Hepatocyte (in vitro differentiated cells): ENCODE measurements around the gene KPNA4. TPM values are rescaled to one million over a fixed set of nuclear protein-coding genes. Genes with fewer than 3 reads are reported as not detected.

ENCODE experiments used
- DNase-seq: peaks from one replicate; pipeline ENCODE4 v3.0.0-alpha.2; 2016; ENCODE audit warnings: low spot score
- H2AFZ ChIP-seq: fragments of 200-600 bp; sonication (generic); 2 replicates; pipeline ENCODE4 v1.6.0; 2016; ENCODE audit warnings: antibody characterized with exemption, mild to moderate bottlenecking
- H3K27ac ChIP-seq: fragments of 200-600 bp; sonication (generic); 2 replicates; pipeline ENCODE4 v1.5.1; 2016; ENCODE audit warnings: mild to moderate bottlenecking
- H3K27me3 ChIP-seq: fragments of 200-600 bp; sonication (generic); 2 replicates; pipeline ENCODE4 v1.6.1; 2016
- H3K36me3 ChIP-seq: fragments of 200-600 bp; sonication (generic); replicated peaks from 2 replicates; pipeline ENCODE4 v1.5.1; 2016; ENCODE audit warnings: low read depth; ENCODE audit not compliant: insufficient read depth
- H3K4me1 ChIP-seq: fragments of 200-600 bp; sonication (generic); 2 replicates; pipeline ENCODE4 v1.5.1; 2016; ENCODE audit warnings: mild to moderate bottlenecking, moderate library complexity; ENCODE audit not compliant: insufficient read depth
- H3K4me2 ChIP-seq: fragments of 200-600 bp; sonication (generic); 2 replicates; pipeline ENCODE4 v1.6.0; 2016
- H3K4me3 ChIP-seq: fragments of 200-600 bp; sonication (generic); 2 replicates; pipeline ENCODE4 v1.5.1; 2016; ENCODE audit warnings: mild to moderate bottlenecking
- H3K79me2 ChIP-seq: fragments of 200-600 bp; sonication (generic); 2 replicates; pipeline ENCODE4 v1.6.0; 2017; ENCODE audit warnings: mild to moderate bottlenecking
- H3K9me2 ChIP-seq: fragments of 200-600 bp; sonication (generic); replicated peaks from 2 replicates; pipeline ENCODE4 v1.6.0; 2017; ENCODE audit warnings: mild to moderate bottlenecking; ENCODE audit not compliant: insufficient read depth
- H3K9me3 ChIP-seq: fragments of 200-600 bp; sonication (generic); 2 replicates; pipeline ENCODE4 v1.5.1; 2016; ENCODE audit warnings: low read depth, mild to moderate bottlenecking
- H4K20me1 ChIP-seq: fragments of 200-600 bp; sonication (generic); 2 replicates; pipeline ENCODE4 v1.6.0; 2016; ENCODE audit warnings: mild to moderate bottlenecking; ENCODE audit not compliant: insufficient read depth, poor library complexity, severe bottlenecking
- EZH2 ChIP-seq: fragments of 200-600 bp; sonication (generic); IDR thresholded peaks from 2 replicates; pipeline ENCODE4 v1.6.1; 2016; ENCODE audit warnings: antibody characterized with exemption, mild to moderate bottlenecking, borderline replicate concordance
- EZH2phosphoT487 ChIP-seq: fragments of 200-600 bp; sonication (generic); IDR thresholded peaks from one replicate; pipeline ENCODE4 v1.6.1; 2018; ENCODE audit warnings: antibody characterized with exemption, mild to moderate bottlenecking, low read depth, moderate library complexity; ENCODE audit not compliant: unreplicated experiment, severe bottlenecking
- WGBS: methylation state at CpG from one replicate; pipeline ENCODE4 v1.1.6; 2016; ENCODE audit warnings: low lambda C conversion rate; ENCODE audit errors: missing lambda C conversion rate; 5-methylcytosine and 5-hydroxymethylcytosine counted together
- polyA plus RNA-seq: library from polyadenylated mRNA; unstranded; fragments of >200 nt; fragmentation: Nextera tagmentation; extraction: Ambion mirVana; gene quantifications from 2 replicates; pipeline ENCODE4 v1.2.1, GENCODE V29; 2016
- total RNA-seq: library from RNA; depleted of rRNA; stranded (reverse); fragments of >200 nt; gene quantifications from 2 replicates; pipeline ENCODE4 v1.2.3, GENCODE V29; 2014
- TF ChIP-seq, protein P1 (sequence below): fragments of 200-600 bp; sonication (generic); IDR thresholded peaks from 2 replicates; pipeline ENCODE4 v1.5.1; 2016; ENCODE audit warnings: antibody characterized with exemption, mild to moderate bottlenecking; ENCODE audit not compliant: poor library complexity

KPNA4 gene
- total and polyA plus RNA-seq, 2 experiments from 2014 or later: 13.0 to 26.6 TPM

DNA sequence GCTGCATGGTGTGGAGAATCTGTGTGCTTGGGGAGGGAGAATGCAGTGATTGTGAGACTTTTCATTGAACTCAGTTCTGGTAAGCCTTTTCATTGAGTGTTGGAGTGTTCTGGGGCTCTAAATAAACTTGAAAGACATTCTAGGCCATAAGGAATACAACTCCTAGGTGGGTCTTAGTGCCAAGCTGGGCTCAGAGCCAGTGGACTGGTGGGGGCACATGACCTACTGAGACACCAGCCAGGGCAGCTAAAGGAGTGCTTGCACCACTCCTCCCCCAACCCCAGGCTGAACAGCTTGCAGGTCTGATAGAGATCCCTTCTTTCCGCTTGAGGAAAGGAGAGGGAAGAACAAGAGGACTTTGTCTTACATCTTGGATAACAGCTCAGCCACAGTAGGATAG lies 21.7 kb upstream of the KPNA4 start:
- Histone ChIP-seq H3K9me3 (no peaks in the 10 kb centered on the region), H3K27me3 (no peaks in the 10 kb centered on the region), H3K4me1 (no peaks in the 10 kb centered on the region), H3K9me2 (no peaks in the 10 kb centered on the region), H3K79me2 (no peaks in the 10 kb centered on the region), H2AFZ (no peak overlapping the region), H4K20me1 (no peaks in the 10 kb centered on the region), H3K4me3 (no peak overlapping the region), H3K36me3 (no peaks in the 10 kb centered on the region), H3K4me2 (no peak overlapping the region), H3K27ac (no peak overlapping the region)
- TF ChIP-seq EZH2 (no peak), EZH2phosphoT487 (no peak)
- TF ChIP-seq, protein P1, sequence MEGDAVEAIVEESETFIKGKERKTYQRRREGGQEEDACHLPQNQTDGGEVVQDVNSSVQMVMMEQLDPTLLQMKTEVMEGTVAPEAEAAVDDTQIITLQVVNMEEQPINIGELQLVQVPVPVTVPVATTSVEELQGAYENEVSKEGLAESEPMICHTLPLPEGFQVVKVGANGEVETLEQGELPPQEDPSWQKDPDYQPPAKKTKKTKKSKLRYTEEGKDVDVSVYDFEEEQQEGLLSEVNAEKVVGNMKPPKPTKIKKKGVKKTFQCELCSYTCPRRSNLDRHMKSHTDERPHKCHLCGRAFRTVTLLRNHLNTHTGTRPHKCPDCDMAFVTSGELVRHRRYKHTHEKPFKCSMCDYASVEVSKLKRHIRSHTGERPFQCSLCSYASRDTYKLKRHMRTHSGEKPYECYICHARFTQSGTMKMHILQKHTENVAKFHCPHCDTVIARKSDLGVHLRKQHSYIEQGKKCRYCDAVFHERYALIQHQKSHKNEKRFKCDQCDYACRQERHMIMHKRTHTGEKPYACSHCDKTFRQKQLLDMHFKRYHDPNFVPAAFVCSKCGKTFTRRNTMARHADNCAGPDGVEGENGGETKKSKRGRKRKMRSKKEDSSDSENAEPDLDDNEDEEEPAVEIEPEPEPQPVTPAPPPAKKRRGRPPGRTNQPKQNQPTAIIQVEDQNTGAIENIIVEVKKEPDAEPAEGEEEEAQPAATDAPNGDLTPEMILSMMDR: no peak
- whole genome bisulfite sequencing: 92% methylated on average over 1 of the region's 1 CpG
- no peak for DNase-seq

DNA sequence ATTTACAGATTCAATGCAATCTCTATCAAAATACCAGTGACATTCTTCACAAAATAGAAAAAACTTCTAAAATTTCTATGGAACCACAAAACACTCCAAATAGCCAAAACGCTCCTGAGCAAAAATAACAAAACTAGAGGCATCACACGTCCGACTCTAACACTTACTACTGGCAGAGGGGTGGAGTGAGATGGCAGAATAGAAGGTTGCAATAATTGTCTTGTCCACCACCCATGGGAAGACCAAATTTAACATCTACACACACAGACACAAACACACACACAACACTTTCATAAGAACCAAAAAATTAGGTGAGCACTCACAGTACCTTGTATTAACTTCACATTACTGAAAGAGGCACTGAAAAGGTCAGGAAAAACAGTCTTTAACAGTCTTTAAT lies 21.3 kb upstream of the KPNA4 start:
- Histone ChIP-seq H3K36me3 (no peaks in the 10 kb centered on the region), H3K27ac (no peak overlapping the region), H2AFZ (no peak overlapping the region), H3K27me3 (no peaks in the 10 kb centered on the region), H3K4me2 (no peak overlapping the region), H3K4me3 (no peak overlapping the region), H3K79me2 (no peaks in the 10 kb centered on the region), H3K9me2 (no peaks in the 10 kb centered on the region), H3K4me1 (no peaks in the 10 kb centered on the region), H3K9me3 (no peaks in the 10 kb centered on the region), H4K20me1 (no peaks in the 10 kb centered on the region)
- DNase-seq: no peak
- 76% methylated on average over 3 of the region's 3 CpGs for whole genome bisulfite sequencing
- no peak for TF ChIP-seq EZH2
- no peak for TF ChIP-seq EZH2phosphoT487

DNA sequence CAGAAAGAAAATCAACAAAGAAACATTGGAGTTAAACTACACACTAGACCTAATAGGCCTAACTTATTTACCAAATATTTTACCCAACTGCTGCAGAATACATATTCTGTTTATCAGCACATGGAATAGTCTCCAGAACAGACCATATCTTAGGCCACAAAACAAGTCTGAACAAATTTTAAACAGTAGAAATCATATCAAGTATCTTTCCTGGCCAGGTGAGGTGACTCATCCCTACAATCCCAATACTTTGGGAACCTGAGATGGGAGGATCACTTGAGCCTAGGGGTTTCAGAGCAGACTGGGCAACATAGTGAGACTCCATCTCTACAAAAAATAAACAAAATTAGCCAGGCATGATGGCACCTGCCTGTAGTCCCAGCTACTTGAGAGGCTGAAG lies 18.1 kb upstream of the KPNA4 start:
- Histone ChIP-seq H3K79me2 (no peaks in the 10 kb centered on the region), H3K4me3 (no peak overlapping the region), H4K20me1 (no peaks in the 10 kb centered on the region), H3K4me2 (no peak overlapping the region), H3K36me3 (no peaks in the 10 kb centered on the region), H3K27ac (no peak overlapping the region), H2AFZ (no peak overlapping the region), H3K9me2 (no peaks in the 10 kb centered on the region), H3K27me3 (no peaks in the 10 kb centered on the region), H3K9me3 (no peaks in the 10 kb centered on the region), H3K4me1 (no peaks in the 10 kb centered on the region)
- no peak for TF ChIP-seq EZH2
- no peak for TF ChIP-seq EZH2phosphoT487
- TF ChIP-seq, protein P1: no peak
- no peak for DNase-seq

DNA sequence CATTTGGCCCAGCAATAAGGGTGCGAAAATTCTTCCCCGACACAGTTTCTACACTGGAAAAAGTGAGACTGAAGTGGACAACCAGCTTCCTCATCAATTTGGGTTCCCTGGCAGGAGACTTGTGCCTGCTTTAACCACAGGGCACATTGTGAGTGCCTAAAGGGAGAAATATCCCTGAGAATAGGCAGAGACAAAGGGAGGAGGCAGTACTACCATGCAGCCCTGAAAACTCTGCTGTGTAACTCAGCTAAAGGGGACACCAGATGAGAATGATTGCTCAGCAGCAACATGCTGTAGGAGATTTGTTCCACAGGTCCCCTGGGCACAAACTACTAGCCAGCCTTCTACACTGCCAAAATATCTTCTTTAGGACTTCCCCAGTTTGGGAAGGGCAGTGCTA lies 15.6 kb upstream of the KPNA4 start:
- Histone ChIP-seq H3K4me3 (no peak overlapping the region), H3K79me2 (no peaks in the 10 kb centered on the region), H3K4me2 (no peak overlapping the region), H3K27me3 (no peaks in the 10 kb centered on the region), H3K9me3 (no peaks in the 10 kb centered on the region), H3K4me1 (no peaks in the 10 kb centered on the region), H3K9me2 (no peaks in the 10 kb centered on the region), H3K36me3 (no peaks in the 10 kb centered on the region), H4K20me1 (no peaks in the 10 kb centered on the region), H3K27ac (no peak overlapping the region), H2AFZ (no peak overlapping the region)
- WGBS: 96% methylated on average over 2 of the region's 2 CpGs
- DNase-seq: no peak
- TF ChIP-seq EZH2 (no peak), EZH2phosphoT487 (no peak)
- TF ChIP-seq, protein P1: no peak
